Neural cell (in vitro differentiated cells): ENCODE results near the gene CLTC.

Source experiments
- EP300 ChIP-seq: fragments of 450-650 bp; conservative IDR thresholded peaks from 2 replicates; pipeline ENCODE4 v1.6.1; 2014; ENCODE audit warnings: antibody characterized with exemption, mild to moderate bottlenecking, moderate library complexity; ENCODE audit not compliant: poor library complexity, severe bottlenecking
- EZH2 ChIP-seq: fragments of 200-600, 300-800 bp; shearing (Covaris generic), sonication (generic); IDR thresholded peaks from 2 replicates; pipeline ENCODE4 v1.6.1; 2014; ENCODE audit warnings: antibody characterized with exemption, low read length, borderline replicate concordance, mild to moderate bottlenecking; ENCODE audit not compliant: insufficient read depth, poor library complexity, severe bottlenecking
- MXI1 ChIP-seq: fragments of 450-650 bp; conservative IDR thresholded peaks from 2 replicates; pipeline ENCODE4 v1.6.1; 2014; ENCODE audit warnings: antibody characterized with exemption, mild to moderate bottlenecking; ENCODE audit not compliant: poor library complexity, severe bottlenecking
- POLR2AphosphoS5 ChIP-seq: IDR thresholded peaks from 2 replicates; pipeline ENCODE4 v1.6.1; 2012
- SMC3 ChIP-seq: fragments of 450-650 bp; conservative IDR thresholded peaks from 2 replicates; pipeline ENCODE4 v1.6.1; 2014; ENCODE audit warnings: antibody characterized with exemption, mild to moderate bottlenecking, moderate library complexity; ENCODE audit not compliant: poor library complexity
- TAF1 ChIP-seq: IDR thresholded peaks from 2 replicates; pipeline ENCODE4 v1.6.1; 2012; ENCODE audit warnings: low read depth
- TF ChIP-seq, protein P1 (sequence below): fragments of 450-650 bp; IDR thresholded peaks from 2 replicates; pipeline ENCODE4 v1.5.1; 2014; ENCODE audit warnings: antibody characterized with exemption, mild to moderate bottlenecking, moderate library complexity; ENCODE audit not compliant: poor library complexity, severe bottlenecking

GRCh38 chr17:59601130-59601529 is 18.6 kb upstream of the CLTC start:
- TF ChIP-seq, protein P1, sequence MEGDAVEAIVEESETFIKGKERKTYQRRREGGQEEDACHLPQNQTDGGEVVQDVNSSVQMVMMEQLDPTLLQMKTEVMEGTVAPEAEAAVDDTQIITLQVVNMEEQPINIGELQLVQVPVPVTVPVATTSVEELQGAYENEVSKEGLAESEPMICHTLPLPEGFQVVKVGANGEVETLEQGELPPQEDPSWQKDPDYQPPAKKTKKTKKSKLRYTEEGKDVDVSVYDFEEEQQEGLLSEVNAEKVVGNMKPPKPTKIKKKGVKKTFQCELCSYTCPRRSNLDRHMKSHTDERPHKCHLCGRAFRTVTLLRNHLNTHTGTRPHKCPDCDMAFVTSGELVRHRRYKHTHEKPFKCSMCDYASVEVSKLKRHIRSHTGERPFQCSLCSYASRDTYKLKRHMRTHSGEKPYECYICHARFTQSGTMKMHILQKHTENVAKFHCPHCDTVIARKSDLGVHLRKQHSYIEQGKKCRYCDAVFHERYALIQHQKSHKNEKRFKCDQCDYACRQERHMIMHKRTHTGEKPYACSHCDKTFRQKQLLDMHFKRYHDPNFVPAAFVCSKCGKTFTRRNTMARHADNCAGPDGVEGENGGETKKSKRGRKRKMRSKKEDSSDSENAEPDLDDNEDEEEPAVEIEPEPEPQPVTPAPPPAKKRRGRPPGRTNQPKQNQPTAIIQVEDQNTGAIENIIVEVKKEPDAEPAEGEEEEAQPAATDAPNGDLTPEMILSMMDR = no peak
- TF ChIP-seq TAF1 = no peak
- TF ChIP-seq EZH2 = no peak
- TF ChIP-seq SMC3 = no peak
- TF ChIP-seq POLR2AphosphoS5 = no peak
- TF ChIP-seq EP300 = no peak
- no peak for TF ChIP-seq MXI1
